GM12873 (cell line): ENCODE measurements around the gene PRRX2.

Experiments used
- CTCF ChIP-seq: IDR thresholded peaks from 2 replicates; pipeline ENCODE4 v1.5.1; 2012; ENCODE audit warnings: low read depth, mild to moderate bottlenecking, moderate library complexity, low read length, control low read depth; ENCODE audit not compliant: insufficient read depth; ENCODE audit errors: missing control alignments

PRRX2 gene

GRCh38 chr9:129644902-129645301, 20.5 kb upstream of the PRRX2 start:
- TF ChIP-seq CTCF: no peak

- TF ChIP-seq CTCF: no peak
Observed at GRCh38 chr9:129646252-129646651, 19.2 kb upstream of the PRRX2 start.

GRCh38 chr9:129646654-129647053, 18.8 kb upstream of the PRRX2 start:
- TF ChIP-seq CTCF: no peak

- no peak for TF ChIP-seq CTCF
Observed at GRCh38 chr9:129647635-129648034, 17.8 kb upstream of the PRRX2 start.

GRCh38 chr9:129648092-129648763, 17.2 kb upstream of the PRRX2 start:
- TF ChIP-seq CTCF: no peak

GRCh38 chr9:129648764-129649115, 16.7 kb upstream of the PRRX2 start:
- TF ChIP-seq CTCF: no peak

- no peak for TF ChIP-seq CTCF
Observed at GRCh38 chr9:129649726-129650679, 15.4 kb upstream of the PRRX2 start.
